HEK293T (cell line): Measurements from ENCODE around the gene FSTL4.
"Not testable (repeated sequence)": the region's sequence is repeated elsewhere in the genome, so short reads cannot be mapped to it uniquely, and the experiment has no call there.

ENCODE experiments used
- CTCF ChIA-PET: fragments of 350-600 bp; formaldehyde crosslinking; extraction: SDS; loops from one replicate; lab custom pipeline; 2021; ENCODE audit warnings: antibody characterized with exemption, inconsistent platforms; lab: Yijun Ruan, JAX
- POLR2A ChIA-PET: fragments of 350-600 bp; formaldehyde crosslinking; extraction: SDS; loops from one replicate; lab custom pipeline; 2020; ENCODE audit warnings: antibody characterized with exemption, inconsistent platforms; lab: Yijun Ruan, JAX
- DNase-seq: peaks from one replicate; pipeline ENCODE4 v3.0.0; 2012; ENCODE audit warnings: mixed read lengths; ENCODE audit errors: extremely low spot score
- ARNT ChIP-seq: fragments of 450-650 bp; IDR thresholded peaks from 2 replicates; pipeline ENCODE4 v1.6.1; 2017; ENCODE audit warnings: mild to moderate bottlenecking
- BHLHE40 ChIP-seq: fragments of 450-650 bp; IDR thresholded peaks from 2 replicates; pipeline ENCODE4 v1.6.1; 2016; ENCODE audit warnings: mild to moderate bottlenecking, moderate library complexity, borderline replicate concordance
- CTBP1 ChIP-seq: fragments of 450-650 bp; IDR thresholded peaks from 2 replicates; pipeline ENCODE4 v1.6.1; 2016; ENCODE audit warnings: borderline replicate concordance
- ELF4 ChIP-seq: fragments of 450-650 bp; IDR thresholded peaks from 2 replicates; pipeline ENCODE4 v1.6.1; 2017; ENCODE audit warnings: antibody characterized with exemption
- FOXA1 ChIP-seq: fragments of 450-650 bp; IDR thresholded peaks from 2 replicates; pipeline ENCODE4 v1.6.1; 2016; ENCODE audit warnings: mild to moderate bottlenecking
- FOXK2 ChIP-seq: fragments of 450-650 bp; IDR thresholded peaks from 2 replicates; pipeline ENCODE4 v1.6.1; 2016; ENCODE audit warnings: mild to moderate bottlenecking
- FOXM1 ChIP-seq: fragments of 450-650 bp; IDR thresholded peaks from 2 replicates; pipeline ENCODE4 v1.6.1; 2017; ENCODE audit warnings: mild to moderate bottlenecking, borderline replicate concordance
- HDGF ChIP-seq: fragments of 450-650 bp; IDR thresholded peaks from 2 replicates; pipeline ENCODE4 v1.6.1; 2017; ENCODE audit warnings: antibody characterized with exemption, borderline replicate concordance
- L3MBTL2 ChIP-seq: fragments of 450-650 bp; conservative IDR thresholded peaks from 2 replicates; pipeline ENCODE4 v1.6.1; 2016; ENCODE audit warnings: mild to moderate bottlenecking
- LEF1 ChIP-seq: fragments of 450-650 bp; IDR thresholded peaks from 2 replicates; pipeline ENCODE4 v1.6.1; 2017; ENCODE audit warnings: mild to moderate bottlenecking, borderline replicate concordance
- NFRKB ChIP-seq: fragments of 450-650 bp; IDR thresholded peaks from 2 replicates; pipeline ENCODE4 v1.6.1; 2016; ENCODE audit warnings: mild to moderate bottlenecking, moderate library complexity
- SP1 ChIP-seq: fragments of 450-650 bp; IDR thresholded peaks from 2 replicates; pipeline ENCODE4 v1.6.1; 2017
- SUZ12 ChIP-seq: fragments of 450-650 bp; IDR thresholded peaks from 2 replicates; pipeline ENCODE4 v1.6.1; 2016; ENCODE audit warnings: mild to moderate bottlenecking
- TARDBP ChIP-seq: fragments of 450-650 bp; IDR thresholded peaks from 2 replicates; pipeline ENCODE4 v1.6.1; 2016
- ZNF384 ChIP-seq: fragments of 450-650 bp; IDR thresholded peaks from 2 replicates; pipeline ENCODE4 v1.6.1; 2016
- TF ChIP-seq, protein P1 (sequence below): fragments of 450-650 bp; IDR thresholded peaks from 2 replicates; pipeline ENCODE4 v1.6.1; 2016

The FSTL4 gene

DNA sequence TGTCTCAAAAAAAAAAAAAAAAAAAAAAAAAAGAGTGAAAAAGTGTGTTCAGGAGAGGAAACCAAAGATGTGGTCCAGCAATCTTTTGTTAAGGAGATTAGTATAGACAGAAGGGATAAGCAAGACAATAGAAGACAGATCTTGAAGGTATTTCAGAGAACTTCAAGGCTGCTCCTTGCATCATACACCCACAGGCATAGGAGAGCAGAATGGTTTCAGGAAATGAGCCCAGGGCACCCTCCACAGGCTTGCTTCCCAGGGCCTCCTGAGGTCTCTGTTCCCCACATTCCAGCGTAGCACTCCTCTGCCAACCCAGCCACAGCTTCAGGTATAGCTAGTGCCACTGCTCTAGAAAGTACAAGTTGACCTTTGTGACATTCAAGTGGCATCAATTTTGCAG is 65.8 kb downstream of the FSTL4 start:
- CTCF ChIA-PET = interaction anchor here (0.6 kb wide), 1 partner anchor 16 kb away, joined by 3 read pairs; no protein-coding TSS in a partner anchor
- no peak for DNase-seq

DNA sequence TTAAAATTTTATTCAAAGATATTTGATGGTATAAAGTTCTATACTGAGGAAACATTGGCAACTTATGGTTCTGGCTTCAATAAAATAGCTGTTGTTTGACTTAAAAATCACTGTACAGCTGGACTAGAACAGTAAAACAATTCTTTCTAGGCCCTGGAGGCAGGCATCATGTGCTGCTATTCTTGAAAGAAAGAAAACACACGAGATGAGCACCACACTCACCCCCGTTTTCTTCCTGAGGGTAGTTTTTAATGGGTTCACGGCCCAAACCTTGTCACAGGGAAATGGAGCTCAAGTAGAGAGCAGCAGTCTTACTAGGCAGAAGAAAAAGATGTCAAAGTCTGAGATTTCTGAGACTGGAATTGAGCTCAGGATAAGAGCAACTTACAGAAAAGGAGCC is 68.0 kb downstream of the FSTL4 start:
- CTCF ChIA-PET = no interaction called here
- POLR2A ChIA-PET = no interaction called here
- TF ChIP-seq TARDBP = no peak
- TF ChIP-seq, protein P1, sequence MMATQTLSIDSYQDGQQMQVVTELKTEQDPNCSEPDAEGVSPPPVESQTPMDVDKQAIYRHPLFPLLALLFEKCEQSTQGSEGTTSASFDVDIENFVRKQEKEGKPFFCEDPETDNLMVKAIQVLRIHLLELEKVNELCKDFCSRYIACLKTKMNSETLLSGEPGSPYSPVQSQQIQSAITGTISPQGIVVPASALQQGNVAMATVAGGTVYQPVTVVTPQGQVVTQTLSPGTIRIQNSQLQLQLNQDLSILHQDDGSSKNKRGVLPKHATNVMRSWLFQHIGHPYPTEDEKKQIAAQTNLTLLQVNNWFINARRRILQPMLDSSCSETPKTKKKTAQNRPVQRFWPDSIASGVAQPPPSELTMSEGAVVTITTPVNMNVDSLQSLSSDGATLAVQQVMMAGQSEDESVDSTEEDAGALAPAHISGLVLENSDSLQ = no peak
- TF ChIP-seq CTBP1 = no peak
- no peak for TF ChIP-seq FOXM1
- DNase-seq = no peak

More for the DNA sequence above, 65.8 kb downstream of the FSTL4 start:
- TF ChIP-seq BHLHE40 (no peak), HDGF (no peak), FOXK2 (no peak), FOXM1 (no peak)
- POLR2A ChIA-PET = no interaction called here

DNA sequence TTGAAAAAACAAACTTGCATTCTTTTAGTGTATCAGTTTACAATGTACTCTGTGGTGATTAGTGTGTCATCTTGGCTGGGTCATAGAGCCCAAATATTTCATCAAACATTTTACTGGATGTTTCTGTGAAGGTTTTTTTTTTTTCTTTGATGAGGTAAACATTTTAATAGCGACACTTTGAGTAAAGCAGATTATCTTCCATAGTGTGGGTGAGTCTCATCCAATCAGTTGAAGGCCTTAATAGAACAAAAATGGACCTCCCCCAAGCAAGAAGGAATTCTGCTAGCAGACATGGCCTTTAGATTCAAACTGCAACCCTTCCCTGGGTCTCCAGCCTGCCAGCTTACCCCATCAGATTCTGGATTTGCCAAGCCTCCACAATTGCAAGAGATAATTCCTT is 72.5 kb downstream of the FSTL4 start:
- POLR2A ChIA-PET = no interaction called here
- DNase-seq = no peak
- TF ChIP-seq ZNF384 (no peak), NFRKB (no peak), BHLHE40 (no peak), ARNT (no peak), L3MBTL2 (no peak), FOXM1 (no peak), CTBP1 (no peak), FOXA1 (no peak), LEF1 (no peak), TARDBP (no peak), ELF4 (no peak), HDGF (no peak), SUZ12 (no peak), SP1 (no peak), FOXK2 (no peak)
- TF ChIP-seq, protein P1 = no peak
- CTCF ChIA-PET = no interaction called here

DNA sequence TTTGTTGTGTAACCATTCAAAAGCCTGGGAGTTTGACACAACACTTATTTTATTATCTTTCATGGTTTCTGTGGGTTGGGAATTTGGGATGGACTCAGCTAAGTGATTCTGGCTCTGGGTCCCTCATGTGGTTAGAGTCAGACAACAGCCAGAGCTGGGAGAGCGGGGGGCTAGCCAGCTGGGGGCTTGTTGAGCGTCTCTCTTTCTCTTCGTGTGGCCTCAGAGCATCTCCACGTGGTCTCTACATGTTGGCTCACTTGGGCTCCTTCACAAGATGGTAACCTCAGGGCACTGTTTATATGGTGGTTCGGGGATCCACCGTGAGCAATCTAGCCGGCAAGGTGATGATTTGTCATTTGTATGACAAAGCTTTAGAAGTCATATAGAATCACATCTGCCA is 73.6 kb downstream of the FSTL4 start:
- no peak for DNase-seq
- TF ChIP-seq, protein P1 = no peak
- TF ChIP-seq SP1 (no peak), CTBP1 (no peak), FOXM1 (no peak), HDGF (no peak), FOXK2 (no peak), NFRKB (no peak), TARDBP (no peak), ELF4 (no peak), BHLHE40 (no peak), ZNF384 (no peak), FOXA1 (no peak), L3MBTL2 (no peak), LEF1 (no peak)
- CTCF ChIA-PET = no interaction called here
- POLR2A ChIA-PET = no interaction called here

DNA sequence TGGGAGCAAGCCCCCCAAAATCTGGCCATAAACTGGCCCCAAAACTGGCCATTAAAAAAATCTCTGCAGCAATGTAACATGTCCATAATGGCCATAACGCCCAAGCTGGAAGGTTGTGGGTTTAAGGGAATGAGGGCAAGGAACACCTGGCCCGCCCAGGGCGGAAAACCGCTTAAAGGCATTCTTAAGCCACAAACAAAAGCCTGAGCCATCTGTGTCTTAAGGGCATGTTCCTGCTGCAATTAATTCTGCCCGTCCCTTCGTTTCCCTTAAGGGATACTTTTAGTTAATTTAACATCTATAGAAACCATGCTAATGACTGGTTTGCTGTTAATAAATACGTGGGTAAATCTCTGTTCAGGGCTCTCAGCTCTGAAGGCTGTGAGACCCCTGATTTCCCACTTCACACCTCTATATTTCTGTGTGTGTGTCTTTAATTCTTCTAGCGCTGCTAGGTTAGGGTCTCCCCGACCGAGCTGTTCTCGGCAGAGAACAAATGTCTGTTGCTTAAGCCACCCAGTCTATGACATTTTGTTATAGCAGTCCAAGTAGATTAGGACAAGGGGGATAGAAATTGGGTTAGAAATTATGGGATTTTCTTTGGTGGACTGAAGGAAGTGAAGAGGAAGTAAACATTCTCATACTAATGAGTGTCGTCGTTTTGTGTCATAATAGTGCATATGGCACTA is 77.0 kb downstream of the FSTL4 start:
- CTCF ChIA-PET = interaction anchor here (0.6 kb wide), 1 partner anchor 350 kb away, joined by 3 read pairs; no protein-coding TSS in a partner anchor
- POLR2A ChIA-PET, DNase-seq: not testable (repeated sequence)

DNA sequence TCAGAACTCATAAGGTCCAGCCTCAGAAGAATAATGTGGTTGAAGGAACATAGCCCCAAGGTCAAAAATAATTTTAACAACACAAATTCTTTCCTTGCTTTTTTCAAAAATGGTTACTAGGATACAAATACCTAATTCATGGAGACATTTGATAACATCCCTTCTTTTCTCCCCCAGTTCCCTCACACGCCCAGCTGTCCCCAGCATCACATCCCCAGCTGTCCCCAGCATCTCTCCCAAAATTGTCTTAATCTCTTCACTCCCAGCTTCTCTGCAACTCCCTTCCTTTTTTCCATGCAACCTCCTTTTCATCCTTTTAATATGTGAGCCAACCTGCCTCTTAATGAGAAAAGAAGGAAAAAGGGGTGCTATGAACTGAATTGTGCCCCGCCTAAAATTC is 77.8 kb downstream of the FSTL4 start:
- no peak for DNase-seq
- CTCF ChIA-PET = interaction anchor here (0.6 to 0.7 kb wide), 2 partner anchors 17 to 349 kb away, joined by 3 read pairs; no protein-coding TSS in a partner anchor
- POLR2A ChIA-PET = no interaction called here
- no peak for TF ChIP-seq L3MBTL2
- no peak for TF ChIP-seq SUZ12
- no peak for TF ChIP-seq HDGF
- no peak for TF ChIP-seq SP1
- TF ChIP-seq BHLHE40 = no peak
- TF ChIP-seq ARNT = no peak
- TF ChIP-seq CTBP1 = no peak
- TF ChIP-seq, protein P1 = no peak
- no peak for TF ChIP-seq FOXK2
